Skeletal muscle tissue (tissue), 4 donors: Measurements from ENCODE around the gene ZFP62. TPM values are rescaled to one million over a fixed set of nuclear protein-coding genes. Genes with fewer than 3 reads are reported as not detected.

ENCODE experiments used
- H3K27ac ChIP-seq: one replicate; pipeline ENCODE4 v1.7.0; 2013; ENCODE audit warnings: mild to moderate bottlenecking, low read depth, low read length, inconsistent platforms
- H3K27me3 ChIP-seq, 3 donors: one replicate each; pipeline ENCODE4 v1.7.0; 2013; ENCODE audit warnings: low read length in 3 of 3; ENCODE audit not compliant: control insufficient read depth in 3 of 3, insufficient read depth in 3 of 3
- H3K36me3 ChIP-seq, 3 donors: one replicate each; pipeline ENCODE4 v1.7.0; 2013; ENCODE audit warnings: low read length in 3 of 3; ENCODE audit not compliant: control insufficient read depth in 3 of 3, insufficient read depth in 3 of 3
- H3K4me1 ChIP-seq, 3 donors: one replicate each; pipeline ENCODE4 v1.7.0; 2013; ENCODE audit warnings: low read length in 3 of 3, mild to moderate bottlenecking in 3 of 3; ENCODE audit not compliant: control insufficient read depth in 3 of 3, insufficient read depth in 3 of 3
- H3K4me3 ChIP-seq, 3 donors: one replicate each; pipeline ENCODE4 v1.7.0; 2013; ENCODE audit warnings: low read length in 3 of 3
- H3K9ac ChIP-seq, 3 donors: one replicate each; pipeline ENCODE4 v1.7.0; 2013; ENCODE audit warnings: low read length in 3 of 3, mild to moderate bottlenecking in 3 of 3, moderate library complexity in 2 of 3, low read depth in 1 of 3
- H3K9me3 ChIP-seq, 3 donors: one replicate each; pipeline ENCODE4 v1.7.0; 2013; ENCODE audit warnings: low read length in 3 of 3; ENCODE audit not compliant: control insufficient read depth in 3 of 3
- total RNA-seq: library from RNA; depleted of rRNA; stranded (reverse); fragments of >200 nt; gene quantifications from one replicate; pipeline ENCODE4 v1.2.3, GENCODE V29; 2014
- donor health status: Osteomylitis.

The ZFP62 gene
- total RNA-seq, 1 donor from 2014 or later = 16.2 TPM

DNA sequence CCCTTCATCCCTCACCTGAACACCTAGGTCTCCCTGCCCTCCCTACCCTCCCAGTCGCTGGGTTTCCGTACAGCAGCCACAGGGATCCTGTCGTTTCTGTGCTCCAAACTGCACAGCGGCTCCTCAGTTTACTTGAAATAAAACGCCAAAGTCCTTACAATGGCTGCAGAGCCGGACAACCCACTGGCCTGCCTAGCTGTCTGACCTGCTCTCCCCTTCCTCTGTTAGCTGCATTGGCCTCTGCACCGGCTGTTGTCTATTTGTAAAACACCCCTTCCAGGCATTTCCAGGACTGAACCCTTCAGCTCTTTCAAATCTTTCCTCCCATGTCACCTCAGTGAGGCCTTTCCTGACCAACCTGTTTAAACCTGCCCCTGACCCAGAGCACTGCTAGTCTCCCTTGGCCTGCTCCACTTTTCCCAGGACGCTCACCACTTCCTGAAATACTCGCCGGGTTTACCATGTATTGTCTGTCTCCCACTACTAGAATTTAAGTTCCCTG is 49.4 kb downstream of the ZFP62 start:
- Histone ChIP-seq H3K9ac (peak overlapping the region; percentile 91 to 99 (median 95)), H3K27ac (peak overlapping the region; percentile 97), H3K36me3 (peaks cover 1 to 9% (median 6%) of the 10 kb centered on the region in 3 donors), H3K4me3 (peak overlapping the region; percentile 89 to 94 (median 93)), H3K4me1 (peaks cover 36 to 45% (median 42%) of the 10 kb centered on the region in 3 donors), H3K27me3 (no peaks in the 10 kb centered on the region), H3K9me3 (no peaks in the 10 kb centered on the region)

DNA sequence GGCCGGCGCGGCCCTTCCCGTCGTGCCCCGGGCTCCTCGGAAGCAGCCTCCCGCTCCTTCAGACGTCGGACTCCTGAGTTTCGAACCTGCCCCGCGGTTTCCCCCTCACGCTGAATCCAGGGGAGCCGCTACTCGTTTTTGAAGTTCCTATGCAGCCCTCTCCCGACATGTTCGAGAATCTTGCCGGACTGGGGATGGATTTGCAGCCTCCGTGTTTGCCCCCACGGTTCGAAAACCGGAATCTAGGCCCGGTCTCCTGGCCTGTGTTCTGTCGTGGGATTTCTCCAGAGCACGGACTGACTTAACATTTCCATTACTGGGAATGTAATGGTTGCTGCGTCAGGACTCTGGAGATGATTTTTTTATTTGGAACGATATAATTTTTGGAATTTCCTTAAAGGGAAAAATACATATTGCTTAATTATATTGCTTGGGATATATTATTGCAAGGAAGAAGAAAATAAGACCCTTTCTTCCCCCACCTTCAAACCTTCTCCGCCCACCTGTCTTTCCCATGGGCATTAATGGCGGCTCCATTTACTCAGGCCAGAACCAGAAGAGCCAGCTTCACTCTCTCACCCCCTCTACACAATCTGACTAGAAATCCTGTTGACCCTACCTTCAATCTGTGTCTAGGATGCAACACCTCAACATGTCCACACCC is 50.0 kb downstream of the ZFP62 start:
- Histone ChIP-seq H3K27me3 (no peaks in the 10 kb centered on the region), H3K36me3 (peaks cover 6 to 14% (median 10%) of the 10 kb centered on the region in 3 donors), H3K27ac (peak overlapping the region; percentile 97), H3K4me1 (peaks cover 42 to 46% (median 44%) of the 10 kb centered on the region in 3 donors), H3K9ac (peak overlapping the region; percentile 91 to 99 (median 95)), H3K4me3 (peak overlapping the region; percentile 89 to 94 (median 93)), H3K9me3 (no peaks in the 10 kb centered on the region)

DNA sequence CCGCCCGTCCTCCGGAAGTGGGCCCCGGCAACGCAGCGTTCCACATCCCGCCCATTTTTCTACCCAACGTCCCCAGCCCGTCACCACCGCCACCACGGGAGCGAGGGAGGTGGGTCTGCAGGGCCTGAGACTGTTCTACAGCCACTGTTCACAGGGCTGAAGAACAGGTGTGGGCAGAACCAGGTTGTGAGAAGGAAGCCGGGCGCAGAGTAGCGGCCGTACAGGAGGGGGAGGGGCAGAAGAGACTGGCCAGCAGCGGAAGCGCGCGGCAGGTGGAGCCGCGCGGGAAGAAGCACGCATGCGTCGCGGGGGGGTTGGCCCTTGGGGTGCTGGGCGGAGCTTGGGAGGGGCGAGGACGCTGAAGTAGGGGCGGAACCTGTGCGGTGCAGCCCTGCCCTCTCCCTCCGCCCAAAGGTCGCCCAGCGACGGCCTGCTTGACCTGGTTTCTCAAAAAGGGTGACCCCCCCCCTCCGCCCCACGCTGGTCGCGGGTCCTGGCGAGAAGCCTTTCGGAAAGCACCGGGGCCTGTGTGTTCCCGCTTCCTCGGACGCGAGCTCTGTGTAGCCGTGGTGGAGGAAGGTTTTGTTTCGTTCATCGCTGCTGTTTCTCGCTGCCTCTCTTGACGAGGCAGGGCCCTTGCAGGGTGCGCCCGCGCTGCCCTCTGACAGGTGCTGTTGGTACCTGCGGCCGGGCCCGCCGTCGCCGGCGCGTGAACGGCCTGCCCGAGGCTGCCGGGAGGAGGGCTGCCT is 50.7 kb downstream of the ZFP62 start:
- H3K9me3 ChIP-seq = no peaks in the 10 kb centered on the region
- H3K9ac ChIP-seq = peak overlapping the region; percentile 91 to 99 (median 95)
- peak overlapping the region; percentile 97 for H3K27ac ChIP-seq
- H3K36me3 ChIP-seq = peaks cover 6 to 14% (median 10%) of the 10 kb centered on the region in 3 donors
- H3K27me3 ChIP-seq = no peaks in the 10 kb centered on the region
- peaks cover 43 to 52% (median 46%) of the 10 kb centered on the region in 3 donors for H3K4me1 ChIP-seq
- peak overlapping the region; percentile 89 to 94 (median 93) for H3K4me3 ChIP-seq

DNA sequence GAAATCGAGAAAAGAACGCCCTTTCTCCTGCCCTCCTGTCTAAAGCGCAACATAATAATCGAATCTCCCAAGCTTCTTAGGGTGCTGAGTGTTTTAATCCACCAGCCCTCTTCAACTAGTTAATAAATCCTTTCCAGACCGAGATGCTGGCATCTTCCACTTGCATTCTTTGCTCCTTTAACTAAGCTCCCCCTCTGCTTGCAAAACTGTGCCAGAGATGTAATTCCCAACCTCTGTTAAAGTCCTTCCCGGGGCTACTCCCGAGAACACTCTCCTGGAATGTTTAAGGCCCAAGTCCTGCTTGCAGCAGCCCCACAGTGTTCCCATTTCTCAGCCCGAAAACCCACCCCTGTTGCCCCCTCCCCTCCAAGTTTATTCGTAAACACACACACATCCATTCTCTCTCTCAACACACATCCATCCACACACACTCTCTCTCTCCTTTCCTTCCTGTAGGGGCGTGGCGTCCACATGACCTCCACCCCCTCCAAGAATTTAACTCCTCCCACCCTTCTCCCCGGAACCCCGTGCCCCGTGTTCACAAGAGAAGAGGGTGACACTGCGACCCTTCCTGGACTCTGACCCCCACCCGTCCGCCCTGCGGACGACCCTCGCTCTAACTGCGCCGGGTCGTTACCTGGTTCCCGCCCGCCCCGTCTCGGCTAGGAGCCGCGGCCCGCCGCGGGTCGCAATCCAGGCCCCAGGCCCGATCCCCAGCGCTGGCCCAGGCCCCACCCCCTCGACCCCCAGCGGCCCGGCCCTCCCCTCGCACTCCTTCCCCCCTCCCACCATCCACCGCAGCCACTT is 51.5 kb downstream of the ZFP62 start:
- Histone ChIP-seq H3K36me3 (peaks cover 6 to 14% (median 10%) of the 10 kb centered on the region in 3 donors), H3K9me3 (no peaks in the 10 kb centered on the region), H3K27ac (peak overlapping the region; percentile 97), H3K9ac (peak overlapping the region; percentile 88 to 99 (median 91)), H3K4me3 (peak overlapping the region; percentile 79 to 94 (median 93)), H3K27me3 (no peaks in the 10 kb centered on the region), H3K4me1 (peaks cover 46 to 60% (median 50%) of the 10 kb centered on the region in 3 donors)

DNA sequence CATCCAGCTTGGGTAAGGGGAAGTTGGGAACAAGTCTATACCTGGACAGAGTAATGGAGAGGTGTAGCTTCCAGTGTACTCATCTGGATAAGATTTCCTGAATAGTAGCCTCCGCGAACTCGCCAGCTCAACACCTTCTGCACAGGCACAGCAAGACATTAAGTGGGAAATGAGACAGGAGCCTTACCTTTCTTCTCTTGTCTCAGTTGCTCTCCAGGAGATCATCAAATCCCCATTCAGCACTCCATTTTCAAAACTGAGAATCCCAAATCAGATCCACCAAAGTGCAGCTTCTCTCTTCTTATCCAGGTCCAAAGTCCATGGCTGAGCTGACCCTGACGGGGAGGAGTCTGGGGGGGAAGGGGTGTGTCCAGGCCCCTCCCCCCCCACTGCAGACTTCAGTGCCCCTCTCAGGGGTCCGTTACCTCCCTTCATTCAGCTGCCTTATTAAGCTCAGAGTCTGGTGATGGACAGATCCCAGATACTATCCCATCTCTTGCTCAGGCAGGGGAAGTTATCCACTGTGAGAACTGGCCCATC is 52.5 kb downstream of the ZFP62 start:
- peak overlapping the region; percentile 58 for H3K27ac ChIP-seq
- H3K4me1 ChIP-seq = peaks cover 56 to 68% (median 61%) of the 10 kb centered on the region in 3 donors
- peak overlapping the region; percentile 18 to 94 (median 79) for H3K4me3 ChIP-seq
- H3K36me3 ChIP-seq = peaks cover 6 to 14% (median 12%) of the 10 kb centered on the region in 3 donors
- peak overlapping the region in 2 of 3 donors; percentile 1 to 91 for H3K9ac ChIP-seq
- no peaks in the 10 kb centered on the region for H3K27me3 ChIP-seq
- H3K9me3 ChIP-seq = no peaks in the 10 kb centered on the region

DNA sequence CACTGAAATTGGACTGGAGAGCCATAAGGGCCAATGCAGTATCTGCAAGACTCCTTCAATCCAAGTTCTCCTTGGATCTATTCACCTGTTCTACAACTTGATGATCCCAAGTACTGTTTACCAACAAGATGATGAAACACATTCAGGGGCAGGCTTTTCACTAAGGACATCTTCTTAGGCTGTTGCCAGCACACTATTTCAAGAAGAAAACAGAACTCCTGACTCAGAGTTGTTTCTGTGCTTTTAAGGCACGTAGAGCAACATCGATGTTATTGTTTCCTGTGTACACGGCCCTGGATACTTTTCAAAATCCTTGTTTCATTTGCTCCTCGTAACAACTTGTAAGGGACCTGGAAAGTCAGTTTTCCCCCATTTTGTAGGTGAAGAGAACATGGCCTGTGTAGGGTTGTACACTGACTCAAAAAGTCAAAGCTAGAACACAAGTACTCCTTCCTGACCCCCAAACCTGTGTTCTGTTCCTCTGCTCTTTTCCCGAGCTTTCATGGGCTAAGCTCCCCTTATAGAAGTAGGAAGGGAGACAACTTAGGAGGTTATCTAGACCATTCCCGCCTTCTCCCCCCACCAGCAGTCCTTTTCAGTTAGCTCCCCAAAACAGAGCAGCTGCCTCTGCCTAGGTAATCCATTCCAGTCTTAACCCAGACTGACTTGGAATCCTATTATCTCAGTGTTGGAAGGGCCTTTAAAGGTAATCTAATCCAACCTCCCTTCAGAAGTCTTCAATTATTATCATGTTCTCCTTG is 53.2 kb downstream of the ZFP62 start:
- peaks cover 6 to 14% (median 12%) of the 10 kb centered on the region in 3 donors for H3K36me3 ChIP-seq
- H3K9ac ChIP-seq = peak overlapping the region in 2 of 3 donors; percentile 1 to 16
- H3K9me3 ChIP-seq = no peaks in the 10 kb centered on the region
- peak overlapping the region; percentile 58 for H3K27ac ChIP-seq
- peaks cover 61 to 72% (median 68%) of the 10 kb centered on the region in 3 donors for H3K4me1 ChIP-seq
- peak overlapping the region in 2 of 3 donors; percentile 18 to 79 for H3K4me3 ChIP-seq
- no peaks in the 10 kb centered on the region for H3K27me3 ChIP-seq

DNA sequence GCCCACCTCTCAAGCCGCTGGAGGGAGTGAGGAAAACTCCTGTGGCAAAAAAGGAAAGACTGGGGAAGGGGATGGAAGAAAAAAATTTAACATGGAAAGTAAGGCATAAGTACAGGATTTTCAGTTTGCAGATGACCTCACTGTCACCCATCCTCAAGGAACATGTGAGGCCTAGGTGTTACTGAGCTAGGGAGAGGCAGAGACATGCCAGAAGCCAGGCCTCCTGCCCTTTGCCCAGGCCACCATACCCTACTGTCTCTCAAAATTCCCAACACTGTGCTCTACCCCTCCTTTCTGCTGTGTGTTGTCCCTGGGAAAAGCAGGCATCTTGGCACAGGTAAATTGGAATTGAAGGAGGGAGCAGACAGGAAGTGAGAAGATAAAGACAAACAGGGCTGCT is 54.0 kb downstream of the ZFP62 start:
- H3K4me1 ChIP-seq = peaks cover 61 to 72% (median 68%) of the 10 kb centered on the region in 3 donors
- peak overlapping the region; percentile 93 for H3K27ac ChIP-seq
- no peaks in the 10 kb centered on the region for H3K27me3 ChIP-seq
- peak overlapping the region in 2 of 3 donors; percentile 23 to 37 for H3K4me3 ChIP-seq
- peaks cover 6 to 14% (median 12%) of the 10 kb centered on the region in 3 donors for H3K36me3 ChIP-seq
- peak overlapping the region; percentile 52 to 75 (median 66) for H3K9ac ChIP-seq
- H3K9me3 ChIP-seq = no peaks in the 10 kb centered on the region

DNA sequence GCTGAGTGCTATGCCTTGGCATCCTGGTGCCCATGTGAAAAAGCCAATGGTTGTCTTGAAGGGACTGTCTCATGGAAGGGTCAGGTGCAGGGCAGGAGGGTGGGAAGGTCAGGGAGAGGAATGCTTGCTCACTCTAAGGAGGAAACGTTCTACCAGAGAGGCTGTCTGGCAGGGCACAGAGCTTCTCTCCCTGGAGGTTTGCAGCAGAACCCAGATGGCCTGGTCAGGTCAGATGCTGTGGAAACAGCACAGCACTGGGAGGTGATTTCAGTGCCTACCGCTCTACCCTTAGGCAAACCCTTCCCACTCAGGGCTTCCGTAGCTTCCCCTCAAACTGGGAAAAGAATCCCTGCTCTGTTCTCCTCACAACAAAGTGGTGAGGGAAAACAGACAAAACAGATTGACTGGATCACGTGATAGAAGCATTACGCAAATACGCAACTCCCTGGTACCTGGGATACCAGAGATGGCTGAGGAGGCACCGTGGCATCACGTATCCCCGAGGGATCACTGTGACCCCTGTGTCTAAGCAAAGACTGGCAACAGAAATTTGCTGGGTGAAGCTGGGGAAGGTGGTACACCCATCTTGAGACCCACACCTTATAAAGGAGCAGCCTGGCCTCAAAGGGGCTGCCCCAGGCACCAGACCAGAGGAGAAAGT is 54.6 kb downstream of the ZFP62 start:
- Histone ChIP-seq H3K27me3 (no peaks in the 10 kb centered on the region), H3K27ac (peak overlapping the region; percentile 93), H3K9ac (peak overlapping the region; percentile 52 to 75 (median 66)), H3K9me3 (no peaks in the 10 kb centered on the region), H3K36me3 (peaks cover 6 to 14% (median 12%) of the 10 kb centered on the region in 3 donors), H3K4me1 (peaks cover 64 to 72% (median 69%) of the 10 kb centered on the region in 3 donors), H3K4me3 (peak overlapping the region; percentile 37 to 52 (median 45))
